Sigmoid colon (tissue), 3 donors: Measurements from ENCODE around the gene TMEM125.

Source experiments
- POLR2A ChIP-seq, 2 donors: fragments of 450-650 bp; IDR thresholded peaks; one replicate each; pipeline ENCODE4 v1.6.1; 2016; ENCODE audit warnings: antibody characterized with exemption in 2 of 2, mild to moderate bottlenecking in 2 of 2, moderate library complexity in 2 of 2
- TF ChIP-seq, protein P1 (sequence below), 4 experiments: fragments of 450-650 bp in 3 of 4; fragments of 200-600 bp in 1 of 4; IDR thresholded peaks; one replicate each; pipeline ENCODE4 v1.5.1; 2016 to 2019; ENCODE audit warnings: antibody characterized with exemption in 4 of 4, mild to moderate bottlenecking in 3 of 4, moderate library complexity in 2 of 4

DNA sequence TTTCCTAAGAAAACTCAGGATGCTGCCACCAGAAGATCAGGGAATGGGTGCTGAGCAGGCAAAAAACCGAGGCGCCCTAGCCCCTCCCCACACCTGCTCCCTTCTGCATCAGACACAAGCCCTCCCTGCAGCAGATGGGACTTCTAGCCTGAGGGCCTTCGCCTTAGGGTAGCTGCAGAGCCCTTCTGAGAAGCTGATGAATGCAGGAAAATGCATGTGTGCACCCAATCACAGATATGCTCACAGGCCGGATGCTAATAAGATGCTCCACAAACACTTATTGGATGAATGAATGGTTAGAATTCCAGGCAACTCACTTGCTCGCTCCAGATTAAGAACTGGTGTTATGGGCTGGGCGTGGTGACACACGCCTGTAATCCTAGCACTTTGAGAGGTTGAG is 22.4 kb downstream of the TMEM125 start:
- TF ChIP-seq, protein P1, sequence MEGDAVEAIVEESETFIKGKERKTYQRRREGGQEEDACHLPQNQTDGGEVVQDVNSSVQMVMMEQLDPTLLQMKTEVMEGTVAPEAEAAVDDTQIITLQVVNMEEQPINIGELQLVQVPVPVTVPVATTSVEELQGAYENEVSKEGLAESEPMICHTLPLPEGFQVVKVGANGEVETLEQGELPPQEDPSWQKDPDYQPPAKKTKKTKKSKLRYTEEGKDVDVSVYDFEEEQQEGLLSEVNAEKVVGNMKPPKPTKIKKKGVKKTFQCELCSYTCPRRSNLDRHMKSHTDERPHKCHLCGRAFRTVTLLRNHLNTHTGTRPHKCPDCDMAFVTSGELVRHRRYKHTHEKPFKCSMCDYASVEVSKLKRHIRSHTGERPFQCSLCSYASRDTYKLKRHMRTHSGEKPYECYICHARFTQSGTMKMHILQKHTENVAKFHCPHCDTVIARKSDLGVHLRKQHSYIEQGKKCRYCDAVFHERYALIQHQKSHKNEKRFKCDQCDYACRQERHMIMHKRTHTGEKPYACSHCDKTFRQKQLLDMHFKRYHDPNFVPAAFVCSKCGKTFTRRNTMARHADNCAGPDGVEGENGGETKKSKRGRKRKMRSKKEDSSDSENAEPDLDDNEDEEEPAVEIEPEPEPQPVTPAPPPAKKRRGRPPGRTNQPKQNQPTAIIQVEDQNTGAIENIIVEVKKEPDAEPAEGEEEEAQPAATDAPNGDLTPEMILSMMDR (IDR thresholded peaks at IDR 0.05), result no peak
- TF ChIP-seq POLR2A (IDR thresholded peaks at IDR 0.05), result no peak
